Right lobe of liver (tissue), 4 donors: ENCODE results near the gene MARVELD1.

ENCODE experiments used
- CTCF ChIP-seq, 4 donors: fragments of 200-600 bp in 3 of 4; fragments of 450-650 bp in 1 of 4; IDR thresholded peaks; one replicate each; pipeline versions ENCODE4 v1.5.1 to v1.8.0; 2016 to 2022; ENCODE audit warnings: antibody characterized with exemption in 4 of 4, mild to moderate bottlenecking in 2 of 4
- POLR2A ChIP-seq: fragments of 450-650 bp; IDR thresholded peaks from one replicate; pipeline ENCODE4 v1.6.1; 2017; ENCODE audit warnings: antibody characterized with exemption, mild to moderate bottlenecking
- donor health status: DM: no; HTN: no; CAD: no.
- donor health status: DM: no; HTN: no; CAD: no.
- donor health status: DM: no; HTN: yes; CAD: no.

GRCh38 chr10:97757471-97757870 is 43.9 kb downstream of the MARVELD1 start:
- no peak for TF ChIP-seq CTCF (IDR thresholded peaks at IDR 0.05)
- TF ChIP-seq POLR2A: no peak
